ENCODE data around the gene CCNJL. TPM values are rescaled to one million over a fixed set of nuclear protein-coding genes. Genes with fewer than 3 reads are reported as not detected.

The CCNJL gene
- total RNA-seq, 3 donors from 2014 or later: 8.7 to 32.7 (median 25.0) TPM

DNA sequence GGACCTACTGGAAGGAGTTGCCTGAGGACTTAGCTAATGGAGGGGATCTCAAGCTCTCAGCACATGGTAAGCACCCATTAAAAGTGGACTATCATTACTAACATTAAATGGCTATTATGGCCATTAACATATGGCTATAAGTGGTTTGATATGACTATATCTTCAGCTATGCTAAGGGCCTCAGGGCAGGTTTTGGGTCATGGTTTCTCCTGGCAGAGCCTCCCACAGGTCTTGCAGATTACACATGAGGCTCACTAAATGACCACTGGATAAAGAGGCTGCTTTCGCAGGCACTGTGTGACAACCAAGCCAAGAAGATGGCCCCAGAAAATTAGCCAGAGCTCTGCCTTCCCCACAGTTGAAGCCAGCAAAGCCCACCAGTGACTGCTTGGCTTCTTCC, 15.4 kb downstream of the CCNJL start:
- intact Hi-C loops (cut with DNase I, micrococcal nuclease): no loop called here
- no peak for DNase-seq
- H3K36me3 ChIP-seq (ENCODE audit: low read depth): no peaks in the 10 kb centered on the region
- H3K9me3 ChIP-seq: no peaks in the 10 kb centered on the region
- H3K4me1 ChIP-seq (ENCODE audit: low read depth): no peaks in the 10 kb centered on the region
- TF ChIP-seq, protein P1, sequence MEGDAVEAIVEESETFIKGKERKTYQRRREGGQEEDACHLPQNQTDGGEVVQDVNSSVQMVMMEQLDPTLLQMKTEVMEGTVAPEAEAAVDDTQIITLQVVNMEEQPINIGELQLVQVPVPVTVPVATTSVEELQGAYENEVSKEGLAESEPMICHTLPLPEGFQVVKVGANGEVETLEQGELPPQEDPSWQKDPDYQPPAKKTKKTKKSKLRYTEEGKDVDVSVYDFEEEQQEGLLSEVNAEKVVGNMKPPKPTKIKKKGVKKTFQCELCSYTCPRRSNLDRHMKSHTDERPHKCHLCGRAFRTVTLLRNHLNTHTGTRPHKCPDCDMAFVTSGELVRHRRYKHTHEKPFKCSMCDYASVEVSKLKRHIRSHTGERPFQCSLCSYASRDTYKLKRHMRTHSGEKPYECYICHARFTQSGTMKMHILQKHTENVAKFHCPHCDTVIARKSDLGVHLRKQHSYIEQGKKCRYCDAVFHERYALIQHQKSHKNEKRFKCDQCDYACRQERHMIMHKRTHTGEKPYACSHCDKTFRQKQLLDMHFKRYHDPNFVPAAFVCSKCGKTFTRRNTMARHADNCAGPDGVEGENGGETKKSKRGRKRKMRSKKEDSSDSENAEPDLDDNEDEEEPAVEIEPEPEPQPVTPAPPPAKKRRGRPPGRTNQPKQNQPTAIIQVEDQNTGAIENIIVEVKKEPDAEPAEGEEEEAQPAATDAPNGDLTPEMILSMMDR (IDR thresholded peaks at IDR 0.05): no peak
- no peak overlapping the region for H3K4me3 ChIP-seq
- ATAC-seq: no peak

DNA sequence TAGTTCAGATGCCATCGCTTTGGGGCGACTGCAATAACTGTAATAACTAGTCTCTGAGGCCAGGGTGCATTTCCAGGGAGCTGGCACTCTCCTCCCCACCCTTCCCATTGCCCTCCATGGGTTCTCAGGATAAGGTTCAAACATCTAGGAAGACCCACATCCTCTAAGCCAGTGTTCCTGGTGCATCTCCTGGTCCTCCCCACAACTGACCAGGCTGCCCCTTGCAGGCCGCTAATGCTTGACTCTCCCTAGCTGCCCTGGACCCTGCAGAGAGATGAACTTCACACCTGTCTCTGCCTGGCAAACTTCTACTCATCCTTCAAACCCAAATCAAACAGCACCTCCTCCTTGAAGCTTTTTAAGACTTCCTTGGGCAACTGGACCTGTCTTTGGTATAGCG, 15.9 kb downstream of the CCNJL start:
- Histone ChIP-seq H3K9me3 (no peaks in the 10 kb centered on the region), H3K4me1 (ENCODE audit: low read depth) (no peaks in the 10 kb centered on the region), H3K36me3 (ENCODE audit: low read depth) (no peaks in the 10 kb centered on the region), H3K4me3 (no peak overlapping the region)
- intact Hi-C loops (cut with DNase I, micrococcal nuclease): no loop called here
- no peak for ATAC-seq
- TF ChIP-seq, protein P1 (IDR thresholded peaks at IDR 0.05): no peak
- no peak for DNase-seq

- peak; percentile 81 for ATAC-seq
- peak; percentile 42 to 69 (median 54) for DNase-seq
- H3K4me3 ChIP-seq: no peak overlapping the region
- H3K9me3 ChIP-seq: no peaks in the 10 kb centered on the region
- no peaks in the 10 kb centered on the region for H3K36me3 ChIP-seq (ENCODE audit: low read depth)
- no peaks in the 10 kb centered on the region for H3K4me1 ChIP-seq (ENCODE audit: low read depth)
- intact Hi-C loops (cut with DNase I, micrococcal nuclease): no loop called here
- TF ChIP-seq, protein P1 (IDR thresholded peaks at IDR 0.05): no peak
Observed at GRCh38 chr5:160293901-160294561, 18.3 kb downstream of the CCNJL start.

DNA sequence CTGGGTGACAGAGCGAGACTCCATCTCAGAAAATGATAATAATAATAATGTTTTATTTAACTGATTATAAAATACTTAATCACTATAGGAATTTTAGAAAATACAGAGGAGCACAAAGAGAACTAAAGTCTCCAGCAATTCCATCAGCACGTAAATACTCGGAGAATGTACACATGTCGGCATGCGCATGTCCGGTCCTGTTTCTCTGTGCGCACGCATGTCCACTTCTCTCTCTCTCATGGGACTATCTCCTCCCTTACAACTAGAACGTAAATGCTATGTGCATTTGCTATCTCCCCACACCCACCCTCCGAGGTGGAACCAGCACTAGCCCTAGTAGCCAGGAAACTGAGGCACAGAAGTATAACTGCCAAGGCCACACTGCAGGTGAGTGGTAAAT, 19.0 kb downstream of the CCNJL start:
- Histone ChIP-seq H3K4me1 (ENCODE audit: low read depth) (no peaks in the 10 kb centered on the region), H3K36me3 (ENCODE audit: low read depth) (no peaks in the 10 kb centered on the region), H3K4me3 (no peak overlapping the region), H3K9me3 (no peaks in the 10 kb centered on the region)
- no peak for DNase-seq
- TF ChIP-seq, protein P1 (IDR thresholded peaks at IDR 0.05): no peak
- ATAC-seq: no peak
- intact Hi-C loops (cut with DNase I, micrococcal nuclease): no loop called here

GRCh38 chr5:160291467-160291866, 20.9 kb downstream of the CCNJL start:
- Histone ChIP-seq H3K9me3 (no peaks in the 10 kb centered on the region), H3K36me3 (ENCODE audit: low read depth) (no peaks in the 10 kb centered on the region), H3K4me3 (no peak overlapping the region), H3K4me1 (ENCODE audit: low read depth) (peaks cover 8% of the 10 kb centered on the region)
- TF ChIP-seq, protein P1 (IDR thresholded peaks at IDR 0.05): no peak
- ATAC-seq (no peak), DNase-seq (no peak)
- intact Hi-C loops (cut with DNase I, micrococcal nuclease): no loop called here

DNA sequence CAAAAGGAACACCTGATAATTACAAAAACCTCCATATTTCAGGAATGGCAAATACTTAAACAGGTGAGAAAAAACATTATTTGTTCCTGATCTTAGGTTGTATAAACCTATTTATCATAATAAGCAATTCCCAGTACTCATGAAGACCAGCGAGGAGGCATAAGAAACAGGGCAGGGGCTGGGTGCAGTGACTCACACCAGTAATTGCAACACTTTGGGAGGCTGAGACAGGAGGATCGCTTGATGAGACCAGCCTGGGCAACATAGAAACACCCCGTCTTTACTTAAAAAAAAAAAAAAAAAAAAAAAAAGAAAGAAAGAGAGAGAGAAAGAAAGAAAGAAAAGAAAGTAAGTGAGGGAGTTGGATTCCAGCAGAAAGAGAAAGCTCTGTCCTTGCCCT, 21.6 kb downstream of the CCNJL start:
- no peaks in the 10 kb centered on the region for H3K9me3 ChIP-seq
- H3K36me3 ChIP-seq (ENCODE audit: low read depth): no peaks in the 10 kb centered on the region
- TF ChIP-seq, protein P1 (IDR thresholded peaks at IDR 0.05): no peak
- H3K4me3 ChIP-seq: no peak overlapping the region
- intact Hi-C loops (cut with DNase I, micrococcal nuclease): no loop called here
- DNase-seq: no peak
- no peak for ATAC-seq
- H3K4me1 ChIP-seq (ENCODE audit: low read depth): peaks cover 13% of the 10 kb centered on the region
